ENCODE measurements around the gene CCDC97.

The CCDC97 gene

GRCh38 chr19:41322451-41322850 is 12.5 kb downstream of the CCDC97 start:
- DNase-seq (ENCODE audit: low spot score), result no peak
- CTCF ChIA-PET, result interaction anchor here (0.8 kb wide), 1 partner anchor 19 kb away, joined by 3 read pairs; no protein-coding TSS in a partner anchor

GRCh38 chr19:41323023-41323422 is 13.1 kb downstream of the CCDC97 start:
- DNase-seq (ENCODE audit: low spot score), result no peak
- ChIA-PET CTCF (interaction anchor here (0.7 kb wide), 1 partner anchor 9 kb away, joined by 3 read pairs; no protein-coding TSS in a partner anchor), POLR2A (ENCODE audit: low non-redundant PET) (no interaction called here)
- no peak for TF ChIP-seq CTCF (conservative IDR thresholded peaks at IDR 0.05; ENCODE audit: low read depth)
- H3K27ac ChIP-seq, result peak overlapping the region; percentile 97

More at GRCh38 chr19:41322451-41322850, 12.5 kb downstream of the CCDC97 start:
- H3K27ac ChIP-seq, result peak overlapping the region; percentile 97
- TF ChIP-seq CTCF (conservative IDR thresholded peaks at IDR 0.05; ENCODE audit: low read depth), result no peak
- POLR2A ChIA-PET (ENCODE audit: low non-redundant PET), result no interaction called here

- CTCF ChIA-PET, result interaction anchor here (0.7 kb wide), 2 partner anchors 9 to 39 kb away, joined by 3 to 4 read pairs; no protein-coding TSS in a partner anchor
- peak; percentile 72 for DNase-seq (ENCODE audit: low spot score)
- peak overlapping the region; percentile 97 for H3K27ac ChIP-seq
- POLR2A ChIA-PET (ENCODE audit: low non-redundant PET), result interaction anchor here (0.7 kb wide), 1 partner anchor 24 kb away, joined by 3 read pairs; no protein-coding TSS in a partner anchor
- no peak for TF ChIP-seq CTCF (conservative IDR thresholded peaks at IDR 0.05; ENCODE audit: low read depth)
Measured at GRCh38 chr19:41323430-41324125, 13.6 kb downstream of the CCDC97 start.

GRCh38 chr19:41324231-41324702 is 14.3 kb downstream of the CCDC97 start:
- ChIA-PET CTCF (no interaction called here), POLR2A (ENCODE audit: low non-redundant PET) (no interaction called here)
- no peak for DNase-seq (ENCODE audit: low spot score)
- peak overlapping the region; percentile 97 for H3K27ac ChIP-seq
- TF ChIP-seq CTCF (conservative IDR thresholded peaks at IDR 0.05; ENCODE audit: low read depth), result no peak

- ChIA-PET CTCF (no interaction called here), POLR2A (ENCODE audit: low non-redundant PET) (no interaction called here)
- peak overlapping the region; percentile 97 for H3K27ac ChIP-seq
- peak; percentile 84 for DNase-seq (ENCODE audit: low spot score)
- TF ChIP-seq CTCF (conservative IDR thresholded peaks at IDR 0.05; ENCODE audit: low read depth), result no peak
Measured at GRCh38 chr19:41324921-41325639, 15.1 kb downstream of the CCDC97 start.

GRCh38 chr19:41325640-41325946 is 15.6 kb downstream of the CCDC97 start:
- DNase-seq (ENCODE audit: low spot score), result no peak
- H3K27ac ChIP-seq, result peak overlapping the region; percentile 97
- POLR2A ChIA-PET (ENCODE audit: low non-redundant PET), result no interaction called here
- TF ChIP-seq CTCF (conservative IDR thresholded peaks at IDR 0.05; ENCODE audit: low read depth), result no peak
- CTCF ChIA-PET, result no interaction called here
